Airway epithelial cell (primary cell): ENCODE data around the gene ARMC12. TPM values are rescaled to one million over a fixed set of nuclear protein-coding genes. Genes with fewer than 3 reads are reported as not detected.

ENCODE experiments used
- total RNA-seq: library from RNA; depleted of rRNA; stranded (reverse); fragments of >200 nt; gene quantifications from 2 replicates; pipeline ENCODE4 v1.2.3, GENCODE V29; 2015

Gene ARMC12, protein sequence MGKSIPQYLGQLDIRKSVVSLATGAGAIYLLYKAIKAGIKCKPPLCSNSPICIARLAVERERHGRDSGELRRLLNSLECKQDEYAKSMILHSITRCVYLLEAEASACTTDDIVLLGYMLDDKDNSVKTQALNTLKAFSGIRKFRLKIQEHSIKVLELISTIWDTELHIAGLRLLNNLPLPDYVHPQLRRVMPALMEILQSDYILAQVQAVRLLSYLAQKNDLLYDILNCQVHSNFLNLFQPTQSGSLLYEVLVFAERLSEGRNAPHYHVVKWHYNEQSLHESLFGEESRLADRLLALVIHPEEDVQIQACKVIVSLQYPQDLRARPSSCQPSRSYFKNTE
- total RNA-seq, result not detected in 2 replicates

DNA sequence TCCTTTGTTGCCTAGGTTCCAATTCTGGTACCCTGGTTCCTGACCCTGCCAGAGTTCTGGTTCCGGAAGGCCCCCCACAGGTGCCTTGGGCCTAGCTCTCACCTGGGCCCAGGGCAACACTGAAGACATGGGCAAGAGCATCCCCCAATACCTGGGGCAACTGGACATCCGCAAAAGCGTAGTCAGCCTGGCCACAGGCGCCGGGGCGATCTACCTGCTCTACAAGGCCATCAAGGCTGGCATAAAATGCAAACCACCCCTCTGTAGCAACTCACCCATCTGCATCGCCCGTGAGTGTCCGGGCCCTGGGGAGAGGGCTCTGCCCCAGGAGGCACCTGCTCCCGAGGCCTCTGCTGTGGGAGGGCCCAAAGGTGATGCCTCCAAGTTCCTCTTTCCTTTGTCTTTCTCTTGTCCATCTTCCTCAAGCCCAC is at the start of gene ARMC12:
TSS of gene ARMC12 (plus strand) at position 51 of the 431 bp plus-strand sequence. CDS start at position 128, 77 bp downstream.

DNA sequence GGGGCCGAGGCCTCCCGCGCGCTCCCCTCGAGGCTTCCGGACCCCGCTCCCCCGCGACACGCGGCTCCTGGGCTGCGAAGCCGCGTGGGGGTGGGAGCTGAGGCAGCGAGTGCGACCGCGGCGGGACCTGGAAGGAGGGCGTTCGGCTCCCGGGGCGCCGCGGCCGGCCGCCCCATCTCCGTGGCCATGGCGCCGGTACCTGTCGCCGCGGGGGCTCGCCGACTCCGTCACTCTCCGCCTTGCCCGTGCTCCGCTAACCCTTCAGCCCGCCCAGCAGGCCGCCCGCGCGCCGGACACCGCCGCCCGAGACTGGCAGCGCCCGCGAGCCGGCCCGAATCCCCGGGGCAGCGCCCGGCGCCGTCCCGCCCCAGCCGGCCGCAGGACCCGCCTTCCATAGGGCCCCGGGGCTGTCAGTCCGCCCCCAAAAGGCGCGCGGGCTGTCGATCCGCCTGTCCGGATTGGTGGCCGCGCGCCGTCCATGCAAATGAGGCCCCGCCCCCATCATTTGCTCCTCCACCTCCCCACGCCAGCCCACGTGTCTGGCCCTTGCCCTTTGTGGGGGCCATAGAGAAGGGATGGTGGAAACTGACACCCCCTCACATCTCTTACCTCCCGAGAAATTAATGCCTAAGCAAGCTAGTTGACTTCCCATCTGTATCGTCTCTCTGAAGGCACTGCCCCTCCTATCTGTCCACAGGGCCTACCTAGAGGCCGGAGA is 48.1 kb upstream of the ARMC12 start, which contains the start of gene FKBP5:
TSS of gene FKBP5 (minus strand) at position 311 of the 718 bp plus-strand sequence. CDS start 46,091 bp downstream, outside the sequence.

GRCh38 chr6:35776364-35777215 is 39.8 kb downstream of the ARMC12 start, which contains the start of gene CLPSL2:
CLPSL2 (plus strand) TSS chr6:35776598; CDS start chr6:35776619, 21 bp downstream.

GRCh38 chr6:35780719-35781118 is 43.9 kb downstream of the ARMC12 start, which contains the start of gene CLPSL1:
CLPSL1 (plus strand) TSS chr6:35781019; CDS start chr6:35781111, 92 bp downstream.

Other genes with a start within 250 kb of the ARMC12 start
- 13.4 and 22.1 TPM in 2 replicates for gene TEAD3, start 240.0 kb upstream of the ARMC12 start, total RNA-seq
- gene TULP1, start 224.1 kb upstream of the ARMC12 start, total RNA-seq, result 0.09 TPM in 1 of 2 replicates, not detected in the other
- 64.7 and 84.9 TPM in 2 replicates for gene FKBP5, start 48.1 kb upstream of the ARMC12 start, total RNA-seq
- gene CLPSL2, start 39.6 kb downstream of the ARMC12 start, total RNA-seq, result 5.1 TPM in 1 of 2 replicates, not detected in the other
- not detected in 2 replicates for gene CLPSL1, start 44.0 kb downstream of the ARMC12 start, total RNA-seq
- gene CLPS, start 60.3 kb downstream of the ARMC12 start, total RNA-seq, result not detected in 2 replicates
- 0.21 TPM in 1 of 2 replicates, not detected in the other for gene LHFPL5, start 68.3 kb downstream of the ARMC12 start, total RNA-seq
- 70.7 and 101 TPM in 2 replicates for gene SRPK1, start 184.1 kb downstream of the ARMC12 start, total RNA-seq